ENCODE measurements around the gene TASOR2. TPM values are rescaled to one million over a fixed set of nuclear protein-coding genes. Genes with fewer than 3 reads are reported as not detected.

The TASOR2 gene
- total and polyA plus RNA-seq, 2 donors (not counting 3 experiments of a cell fraction or from before 2014, with no cell fraction given), result 13.6 to 49.9 TPM

DNA sequence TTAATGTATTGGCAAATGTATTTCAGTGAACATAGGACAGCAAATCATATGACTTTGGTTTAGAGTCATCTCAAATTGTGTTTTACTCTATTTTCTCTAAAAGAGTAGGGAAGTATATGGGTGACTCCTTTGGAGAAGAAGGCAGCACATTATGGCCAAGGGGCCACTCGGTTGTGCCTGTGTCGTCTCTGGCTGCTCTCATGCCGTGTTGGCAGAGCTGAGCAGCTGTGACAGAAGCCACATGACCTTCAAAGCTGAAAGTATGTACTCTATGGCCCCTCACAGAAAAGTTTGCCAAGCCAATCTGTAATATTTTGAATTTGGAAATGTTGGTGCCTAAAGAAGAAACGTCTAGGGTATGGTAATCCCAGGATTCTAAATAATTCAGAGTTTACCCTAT lies 47.5 kb downstream of the TASOR2 start:
- intact Hi-C loops (cut with micrococcal nuclease), result no loop called here
- dilution Hi-C loops (cut with MboI; ENCODE audit: extremely low pct_ligation_motif_present, low sequenced_read_pairs), result no loop called here
- Histone ChIP-seq H3K27me3 (ENCODE audit: control insufficient read depth in 2 of 2, insufficient read depth in 2 of 2, low read length in 2 of 2) (no peaks in the 10 kb centered on the region), H4K20me1 (replicated peaks; ENCODE audit: control insufficient read depth, extremely low read depth, insufficient read depth, low read length) (no peaks in the 10 kb centered on the region), H3K4me3 (replicated peaks in 1 of 3; ENCODE audit: insufficient read depth in 1 of 3, low read depth in 1 of 3, low read length in 3 of 3) (no peak overlapping the region), H3K9me3 (replicated peaks; ENCODE audit: control insufficient read depth, insufficient read depth, low read length) (no peaks in the 10 kb centered on the region), H3K9me1 (replicated peaks; ENCODE audit: control insufficient read depth, extremely low read depth, insufficient read depth, low read length) (no peaks in the 10 kb centered on the region), H3K27ac (ENCODE audit: insufficient read depth, low read depth, low read length) (no peak overlapping the region), H3K4me1 (ENCODE audit: control insufficient read depth, extremely low read depth, insufficient read depth, low read length) (no peaks in the 10 kb centered on the region), H3K79me2 (ENCODE audit: control insufficient read depth, insufficient read depth, low read length) (peaks cover 2% of the 10 kb centered on the region), H3K4me2 (ENCODE audit: insufficient read depth, low read length) (no peak overlapping the region), H3K36me3 (ENCODE audit: control insufficient read depth in 2 of 2, extremely low read depth in 1 of 2, insufficient read depth in 2 of 2, low read length in 2 of 2) (peaks cover 5 to 13% of the 10 kb centered on the region in 2 experiments), H2AFZ (ENCODE audit: low read depth, low read length) (no peak overlapping the region), H3K9ac (replicated peaks; ENCODE audit: extremely low read depth, insufficient read depth, low read length) (no peak overlapping the region)
- CTCF ChIA-PET, result no interaction called here
- BruUV-seq (replicated peaks), result no TSS peak
- no peak for TF ChIP-seq FOS (IDR thresholded peaks at IDR 0.05; ENCODE audit: borderline replicate concordance, insufficient read depth, low read length)
- TF ChIP-seq POLR2A (IDR thresholded peaks at IDR 0.05; ENCODE audit: low read depth, low read length), result no peak
- no peak for TF ChIP-seq EZH2 (IDR thresholded peaks at IDR 0.05; ENCODE audit: borderline replicate concordance, low read depth, low read length, severe bottlenecking)
- TF ChIP-seq, protein P1, sequence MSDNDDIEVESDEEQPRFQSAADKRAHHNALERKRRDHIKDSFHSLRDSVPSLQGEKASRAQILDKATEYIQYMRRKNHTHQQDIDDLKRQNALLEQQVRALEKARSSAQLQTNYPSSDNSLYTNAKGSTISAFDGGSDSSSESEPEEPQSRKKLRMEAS (IDR thresholded peaks at IDR 0.05; ENCODE audit: insufficient read depth, insufficient read length), result no peak
- TF ChIP-seq POLR2AphosphoS5 (IDR thresholded peaks at IDR 0.05; ENCODE audit: insufficient read depth, low read depth, low read length), result no peak
- TF ChIP-seq JUN (IDR thresholded peaks at IDR 0.05; ENCODE audit: borderline replicate concordance, insufficient read depth, insufficient read length, low read depth), result no peak
- TF ChIP-seq GATA2 (IDR thresholded peaks at IDR 0.05; ENCODE audit: insufficient read depth, insufficient read length, low read depth, low read length), result no peak
- TF ChIP-seq MYC (IDR thresholded peaks at IDR 0.05; ENCODE audit: low read depth, low read length), result no peak
- TF ChIP-seq, protein P2, sequence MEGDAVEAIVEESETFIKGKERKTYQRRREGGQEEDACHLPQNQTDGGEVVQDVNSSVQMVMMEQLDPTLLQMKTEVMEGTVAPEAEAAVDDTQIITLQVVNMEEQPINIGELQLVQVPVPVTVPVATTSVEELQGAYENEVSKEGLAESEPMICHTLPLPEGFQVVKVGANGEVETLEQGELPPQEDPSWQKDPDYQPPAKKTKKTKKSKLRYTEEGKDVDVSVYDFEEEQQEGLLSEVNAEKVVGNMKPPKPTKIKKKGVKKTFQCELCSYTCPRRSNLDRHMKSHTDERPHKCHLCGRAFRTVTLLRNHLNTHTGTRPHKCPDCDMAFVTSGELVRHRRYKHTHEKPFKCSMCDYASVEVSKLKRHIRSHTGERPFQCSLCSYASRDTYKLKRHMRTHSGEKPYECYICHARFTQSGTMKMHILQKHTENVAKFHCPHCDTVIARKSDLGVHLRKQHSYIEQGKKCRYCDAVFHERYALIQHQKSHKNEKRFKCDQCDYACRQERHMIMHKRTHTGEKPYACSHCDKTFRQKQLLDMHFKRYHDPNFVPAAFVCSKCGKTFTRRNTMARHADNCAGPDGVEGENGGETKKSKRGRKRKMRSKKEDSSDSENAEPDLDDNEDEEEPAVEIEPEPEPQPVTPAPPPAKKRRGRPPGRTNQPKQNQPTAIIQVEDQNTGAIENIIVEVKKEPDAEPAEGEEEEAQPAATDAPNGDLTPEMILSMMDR (IDR thresholded peaks at IDR 0.05; ENCODE audit: extremely low read depth in 1 of 2, insufficient read depth in 1 of 2, low read depth in 1 of 2, low read length in 2 of 2), result no peak
- no peak for DNase-seq (ENCODE audit: low read depth, low spot score)
- POLR2A ChIA-PET, result no interaction called here
- FAIRE-seq, result no peak

Other genes starting within 250 kb of the TASOR2 start
- gene CALML5, start 185.3 kb upstream of the TASOR2 start, total RNA-seq, result not detected in 2 replicates
- not detected in 2 replicates for gene CALML5, start 185.3 kb upstream of the TASOR2 start, polyA plus RNA-seq
- not detected in 2 replicates for gene CALML3, start 159.9 kb upstream of the TASOR2 start, total RNA-seq
- not detected in 2 replicates for gene CALML3, start 159.9 kb upstream of the TASOR2 start, polyA plus RNA-seq
- 7.3 and 7.9 TPM in 2 replicates for gene ASB13, start 18.2 kb upstream of the TASOR2 start, total RNA-seq
- gene ASB13, start 18.2 kb upstream of the TASOR2 start, polyA plus RNA-seq, result 5.5 and 6.3 TPM in 2 replicates
- gene GDI2, start 128.6 kb downstream of the TASOR2 start, total RNA-seq, result 266 and 307 TPM in 2 replicates
- gene GDI2, start 128.6 kb downstream of the TASOR2 start, polyA plus RNA-seq, result 132 and 154 TPM in 2 replicates
- 4.4 and 6.9 TPM in 2 replicates for gene ANKRD16, start 205.1 kb downstream of the TASOR2 start, total RNA-seq
- gene ANKRD16, start 205.1 kb downstream of the TASOR2 start, polyA plus RNA-seq, result 8.0 and 9.4 TPM in 2 replicates
- 86.1 and 97.0 TPM in 2 replicates for gene FBH1, start 205.4 kb downstream of the TASOR2 start, total RNA-seq
- 66.1 and 71.4 TPM in 2 replicates for gene FBH1, start 205.4 kb downstream of the TASOR2 start, polyA plus RNA-seq